PC-3 (cell line): Measurements from ENCODE around the gene OR5AR1.

Source experiments
- CTCF ChIP-seq: fragments of 300-600 bp; sonication (generic); conservative IDR thresholded peaks from 2 replicates; pipeline ENCODE4 v1.5.1; 2017; ENCODE audit warnings: antibody characterized with exemption, low read depth, mild to moderate bottlenecking, low read length
- EZH2 ChIP-seq: fragments of 300-600 bp; sonication (generic); IDR thresholded peaks from one replicate; pipeline ENCODE4 v1.6.1; 2017; ENCODE audit warnings: antibody characterized with exemption, mild to moderate bottlenecking, low read length; ENCODE audit not compliant: unreplicated experiment

GRCh38 chr11:56642339-56642738 lies 21.1 kb upstream of the OR5AR1 start, which contains the start of gene OR5AP2:
- no peak for TF ChIP-seq CTCF
- TF ChIP-seq EZH2, result no peak
